ENCODE data around the gene SP100.
"Not testable (repeated sequence)": the region's sequence is repeated elsewhere in the genome, so short reads cannot be mapped to it uniquely, and the experiment has no call there.

SP100 gene

DNA sequence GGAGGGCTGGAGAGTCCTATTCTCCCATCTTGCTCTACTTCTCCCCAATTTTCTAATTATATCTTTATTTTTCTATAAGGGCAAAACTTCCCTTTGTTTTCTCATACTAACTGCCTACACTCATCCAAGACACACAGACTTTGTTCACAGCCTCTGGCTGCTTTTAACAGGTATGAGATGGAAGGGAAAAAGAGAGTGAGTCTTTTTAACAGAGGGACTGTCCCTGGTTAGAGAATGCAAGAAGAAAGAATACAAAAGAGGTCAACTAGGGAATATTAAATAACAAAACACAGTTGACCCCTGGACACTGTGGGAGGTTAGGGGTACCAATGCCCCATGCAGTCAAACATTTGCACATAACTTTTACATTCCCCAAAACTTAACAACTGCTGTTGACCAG lies 41.8 kb downstream of the SP100 start:
- DNase-seq (ENCODE audit: low read depth) = no peak
- no peak overlapping the region for H3K4me3 ChIP-seq (ENCODE audit: low read length)
- TF ChIP-seq, protein P1, sequence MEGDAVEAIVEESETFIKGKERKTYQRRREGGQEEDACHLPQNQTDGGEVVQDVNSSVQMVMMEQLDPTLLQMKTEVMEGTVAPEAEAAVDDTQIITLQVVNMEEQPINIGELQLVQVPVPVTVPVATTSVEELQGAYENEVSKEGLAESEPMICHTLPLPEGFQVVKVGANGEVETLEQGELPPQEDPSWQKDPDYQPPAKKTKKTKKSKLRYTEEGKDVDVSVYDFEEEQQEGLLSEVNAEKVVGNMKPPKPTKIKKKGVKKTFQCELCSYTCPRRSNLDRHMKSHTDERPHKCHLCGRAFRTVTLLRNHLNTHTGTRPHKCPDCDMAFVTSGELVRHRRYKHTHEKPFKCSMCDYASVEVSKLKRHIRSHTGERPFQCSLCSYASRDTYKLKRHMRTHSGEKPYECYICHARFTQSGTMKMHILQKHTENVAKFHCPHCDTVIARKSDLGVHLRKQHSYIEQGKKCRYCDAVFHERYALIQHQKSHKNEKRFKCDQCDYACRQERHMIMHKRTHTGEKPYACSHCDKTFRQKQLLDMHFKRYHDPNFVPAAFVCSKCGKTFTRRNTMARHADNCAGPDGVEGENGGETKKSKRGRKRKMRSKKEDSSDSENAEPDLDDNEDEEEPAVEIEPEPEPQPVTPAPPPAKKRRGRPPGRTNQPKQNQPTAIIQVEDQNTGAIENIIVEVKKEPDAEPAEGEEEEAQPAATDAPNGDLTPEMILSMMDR (conservative IDR thresholded peaks at IDR 0.05; ENCODE audit: low read depth, low read length) = no peak

DNA sequence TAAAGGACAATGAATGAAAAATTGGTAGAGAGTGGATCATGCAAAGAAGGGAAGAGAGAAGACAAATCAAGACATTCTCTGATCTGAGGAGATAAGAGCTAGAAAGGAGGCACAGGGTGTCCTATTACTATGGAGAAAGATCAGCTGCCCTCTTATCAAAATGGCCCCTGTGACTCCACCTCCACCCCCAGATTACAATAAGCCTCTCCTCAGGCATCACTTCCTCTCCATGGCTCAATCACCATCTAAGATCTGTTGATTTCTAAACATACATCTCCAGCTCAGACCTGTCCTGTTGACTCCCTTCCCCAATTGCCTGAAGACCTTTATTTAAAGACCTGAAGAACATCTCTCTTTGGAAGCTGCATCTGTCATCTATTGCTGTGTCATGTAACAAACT lies 43.2 kb downstream of the SP100 start:
- TF ChIP-seq, protein P1 (conservative IDR thresholded peaks at IDR 0.05; ENCODE audit: low read depth, low read length) = no peak
- no peak for DNase-seq (ENCODE audit: low read depth)

DNA sequence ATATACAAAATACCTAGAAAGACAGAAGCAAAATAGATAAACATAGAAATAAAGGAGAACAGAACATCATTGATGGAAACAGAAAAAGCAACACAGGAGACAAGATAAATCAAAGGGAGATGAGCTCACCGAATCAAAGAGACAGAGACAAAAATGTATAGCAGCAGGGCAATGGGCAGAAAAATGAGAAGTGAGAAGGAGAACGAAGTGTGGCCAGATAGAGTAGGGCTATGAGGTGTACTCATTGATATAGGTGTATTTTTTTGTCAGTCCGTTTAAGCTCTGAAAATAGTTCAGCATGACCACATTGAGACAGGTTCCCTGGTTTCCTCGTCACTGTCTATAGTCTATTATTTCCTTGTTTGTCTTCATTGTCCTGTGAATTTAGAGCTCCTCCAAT lies 55.1 kb downstream of the SP100 start:
- no peak for DNase-seq (ENCODE audit: low read depth)
- no peak overlapping the region for H3K4me3 ChIP-seq (ENCODE audit: low read length)
- TF ChIP-seq, protein P1 (conservative IDR thresholded peaks at IDR 0.05; ENCODE audit: low read depth, low read length) = no peak

More for the DNA sequence above, 43.2 kb downstream of the SP100 start:
- H3K4me3 ChIP-seq (ENCODE audit: low read length) = no peak overlapping the region

DNA sequence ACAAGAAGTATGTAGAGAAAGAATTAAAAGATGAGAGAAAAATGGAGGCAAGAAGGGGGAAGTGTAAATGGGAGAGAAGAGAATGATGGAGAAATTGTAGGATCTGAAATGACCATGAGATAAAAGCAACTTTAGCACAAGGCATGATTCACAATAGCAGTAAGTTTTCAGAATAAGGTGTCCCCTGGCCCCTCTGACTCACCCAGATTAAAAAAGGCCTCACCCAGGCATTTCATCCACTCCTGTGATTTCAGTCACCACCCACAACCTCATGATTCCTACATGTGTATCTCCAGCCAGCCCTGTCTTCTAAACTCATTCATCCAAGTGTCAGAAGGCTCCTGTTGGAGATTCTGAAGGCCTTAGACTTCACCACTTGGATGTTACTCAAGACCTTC lies 56.6 kb downstream of the SP100 start:
- H3K4me3 ChIP-seq (ENCODE audit: low read length) = no peak overlapping the region
- TF ChIP-seq, protein P1 (conservative IDR thresholded peaks at IDR 0.05; ENCODE audit: low read depth, low read length) = no peak
- DNase-seq (ENCODE audit: low read depth) = peak; percentile 16

DNA sequence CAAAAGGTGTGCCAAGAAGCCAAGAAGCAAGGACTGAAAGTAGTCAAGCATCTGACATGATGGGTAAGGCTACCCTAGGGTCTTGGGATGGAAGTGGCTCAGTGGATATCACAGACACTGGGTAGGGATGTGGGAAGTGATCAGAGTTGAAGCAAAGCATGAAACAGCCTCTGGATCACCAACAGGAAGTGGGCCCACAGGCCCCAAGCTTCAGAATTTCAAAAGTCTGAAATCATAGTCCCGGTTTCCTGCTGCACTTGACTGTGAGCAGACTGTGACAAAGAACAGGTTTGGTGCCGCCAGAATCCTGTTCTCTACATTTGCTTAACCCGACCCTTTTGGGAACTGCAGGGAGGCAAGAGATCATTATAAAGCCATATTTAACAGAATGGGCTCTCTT lies 57.4 kb downstream of the SP100 start:
- no peak for DNase-seq (ENCODE audit: low read depth)
- TF ChIP-seq, protein P1 (conservative IDR thresholded peaks at IDR 0.05; ENCODE audit: low read depth, low read length) = no peak
- no peak overlapping the region for H3K4me3 ChIP-seq (ENCODE audit: low read length)

DNA sequence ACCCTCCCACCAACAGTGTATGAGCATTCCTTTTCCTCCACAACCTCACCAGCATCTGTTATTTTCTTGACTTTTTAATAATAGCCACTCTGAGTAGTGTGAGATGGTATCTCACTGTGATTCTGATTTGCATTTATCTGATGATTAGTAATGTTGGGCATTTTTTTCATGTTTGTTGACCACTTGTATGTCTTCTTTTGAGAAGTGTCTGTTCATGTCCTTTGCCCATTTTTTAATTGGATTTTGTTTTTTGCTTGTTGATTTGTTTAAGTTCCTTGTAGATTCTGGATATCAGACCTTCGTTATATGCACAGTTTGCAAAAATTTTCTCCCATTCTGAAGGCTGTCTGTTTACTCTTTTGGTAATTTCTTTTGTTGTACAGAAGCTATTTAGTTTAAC lies 59.1 kb downstream of the SP100 start:
- no peak overlapping the region for H3K4me3 ChIP-seq (ENCODE audit: low read length)
- TF ChIP-seq, protein P1 (conservative IDR thresholded peaks at IDR 0.05; ENCODE audit: low read depth, low read length) = no peak
- no peak for DNase-seq (ENCODE audit: low read depth)

DNA sequence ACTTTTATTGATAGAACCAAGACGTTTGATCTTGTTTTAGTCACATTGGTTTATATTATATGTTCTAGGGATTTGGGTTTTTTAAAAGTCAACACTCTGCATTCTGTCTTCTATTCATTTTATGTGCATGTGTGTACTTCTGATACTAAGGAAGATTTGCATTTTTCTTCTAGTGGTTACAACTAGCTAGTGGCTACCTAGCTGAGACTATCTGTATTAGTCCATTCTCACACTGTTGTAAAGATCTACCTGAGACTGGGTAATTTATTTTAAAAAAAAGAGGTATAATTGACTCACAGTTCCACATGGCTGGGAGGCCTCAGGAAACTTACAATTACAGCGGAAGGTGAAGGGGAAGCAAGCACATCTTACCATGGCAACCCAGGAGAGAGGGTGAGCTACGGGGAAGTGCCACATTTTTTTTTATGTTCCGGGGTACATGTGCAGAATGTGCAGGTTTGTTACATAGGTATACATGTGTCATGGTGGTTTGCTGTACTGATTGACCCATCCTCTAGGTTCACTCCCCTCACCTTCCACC lies 69.9 kb downstream of the SP100 start:
- TF ChIP-seq, protein P1 (conservative IDR thresholded peaks at IDR 0.05; ENCODE audit: low read depth, low read length) = no peak
- DNase-seq (ENCODE audit: low read depth) = no peak
- no peak overlapping the region for H3K4me3 ChIP-seq (ENCODE audit: low read length)

DNA sequence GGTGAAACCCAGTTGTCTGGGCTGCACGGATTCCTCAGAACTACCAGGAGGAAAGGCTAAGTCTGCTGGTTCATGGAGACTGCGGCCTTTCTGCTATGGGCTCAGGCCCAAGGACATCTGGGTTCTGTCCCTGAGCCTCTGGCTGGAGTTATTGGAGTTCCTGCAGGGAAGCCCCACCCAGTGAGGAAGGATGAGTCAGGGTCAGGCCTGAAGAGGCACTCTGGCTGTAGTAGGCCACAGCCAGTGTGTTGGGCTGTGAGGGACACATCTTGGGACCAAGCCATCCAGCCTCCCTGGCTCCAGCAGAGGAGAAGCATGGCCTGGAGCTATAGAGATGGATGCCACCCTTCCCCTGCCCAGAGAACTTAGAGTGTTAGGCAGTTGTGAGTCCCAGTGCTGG lies 75.2 kb downstream of the SP100 start:
- H3K4me3 ChIP-seq (ENCODE audit: low read length) = not testable (repeated sequence)

More for the DNA sequence above, 75.2 kb downstream of the SP100 start:
- not testable (repeated sequence) for DNase-seq (ENCODE audit: low read depth)
